SW480 (cell line): ENCODE data around the gene NR1H4.
"Not testable (repeated sequence)": the region's sequence is repeated elsewhere in the genome, so short reads cannot be mapped to it uniquely, and the experiment has no call there.

Experiments used
- DNase-seq: peaks from one replicate; pipeline ENCODE4 v3.0.0-alpha.2; 2016; ENCODE audit warnings: low spot score

NR1H4 gene

DNA sequence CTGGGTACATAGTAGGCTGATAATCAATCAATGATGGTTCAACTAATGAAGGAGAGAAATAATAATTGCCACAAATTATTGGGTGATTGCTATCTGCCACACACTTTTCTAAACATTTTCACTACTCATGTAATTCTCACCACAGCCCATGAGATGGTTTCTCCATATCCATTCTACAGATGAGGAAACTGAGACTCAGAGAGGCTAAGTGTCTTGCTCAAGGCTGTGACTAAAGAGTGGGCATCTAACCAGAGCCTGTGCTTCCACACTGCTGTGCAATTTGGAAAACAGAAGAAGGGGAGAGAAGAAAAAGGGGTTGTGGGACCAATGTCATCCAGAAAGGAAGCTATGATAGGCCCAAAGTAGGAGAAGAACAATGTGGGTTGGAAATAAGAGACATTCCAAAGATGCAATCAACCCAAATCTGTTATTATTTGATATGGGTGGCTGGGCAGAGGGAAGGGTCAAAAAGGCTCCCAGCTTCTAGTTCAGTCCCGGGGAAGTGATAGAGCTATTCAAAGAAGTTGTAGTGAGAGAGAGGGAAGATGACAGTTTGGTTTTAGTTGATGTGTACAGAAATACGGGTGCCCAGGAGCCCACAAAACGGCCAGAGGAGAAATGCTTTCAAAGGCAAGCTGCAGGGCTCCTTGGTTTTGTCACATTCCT is 483 bp upstream of the NR1H4 start:
- no peak for DNase-seq

DNA sequence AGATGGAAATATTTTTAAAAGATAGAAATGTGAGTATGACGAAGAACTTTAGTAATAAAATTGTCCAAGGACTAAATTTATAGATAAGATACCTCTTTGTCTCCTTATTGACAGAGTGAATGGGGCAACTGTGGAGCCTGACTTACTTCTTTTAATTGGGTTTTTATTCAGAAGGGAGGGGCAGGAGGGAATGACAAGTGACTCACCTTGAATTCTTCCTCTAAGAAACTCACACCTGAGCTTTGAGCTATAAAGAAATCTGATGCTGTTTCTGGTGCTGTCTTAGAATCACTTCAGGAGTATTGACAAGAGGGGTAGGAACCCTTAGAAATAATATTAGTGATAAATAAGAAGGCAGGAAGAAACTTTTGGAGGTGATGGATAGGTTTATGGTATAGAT is 951 bp downstream of the NR1H4 start:
- no peak for DNase-seq

DNA sequence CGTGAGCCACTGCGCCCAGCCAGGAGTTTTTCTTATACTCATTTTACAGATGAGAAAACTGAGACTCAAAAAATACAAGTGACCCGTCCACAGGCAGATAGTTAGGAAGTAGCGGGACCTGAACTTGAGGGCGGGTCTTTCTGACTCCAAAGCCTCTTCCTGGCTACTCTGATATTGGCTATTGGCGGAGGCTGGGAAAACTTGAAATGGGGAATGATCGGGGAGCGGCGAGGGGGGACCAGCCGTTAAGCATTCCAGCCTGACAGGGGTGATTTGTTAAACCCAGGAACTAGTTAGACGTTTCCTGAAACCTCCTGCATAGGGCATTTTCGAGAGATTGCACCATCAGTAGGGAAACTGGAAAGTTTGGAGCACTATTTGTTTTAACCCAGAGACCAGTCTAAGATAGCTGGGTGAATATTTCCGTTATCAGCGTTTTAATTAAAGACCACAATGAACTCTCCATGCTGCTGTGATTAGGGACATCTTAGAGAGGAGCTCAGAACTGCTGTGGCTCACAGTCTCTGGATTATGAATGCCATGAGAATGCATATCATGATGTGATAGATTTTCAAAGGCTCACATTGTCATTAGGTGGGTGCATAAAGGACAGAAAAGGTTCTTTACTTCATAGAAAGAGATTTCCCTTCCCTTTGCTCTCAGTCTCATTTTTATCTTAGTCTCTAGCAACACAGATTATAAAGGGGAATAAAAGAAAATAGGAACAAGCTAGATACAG is 2.5 kb downstream of the NR1H4 start:
- DNase-seq: no peak

DNA sequence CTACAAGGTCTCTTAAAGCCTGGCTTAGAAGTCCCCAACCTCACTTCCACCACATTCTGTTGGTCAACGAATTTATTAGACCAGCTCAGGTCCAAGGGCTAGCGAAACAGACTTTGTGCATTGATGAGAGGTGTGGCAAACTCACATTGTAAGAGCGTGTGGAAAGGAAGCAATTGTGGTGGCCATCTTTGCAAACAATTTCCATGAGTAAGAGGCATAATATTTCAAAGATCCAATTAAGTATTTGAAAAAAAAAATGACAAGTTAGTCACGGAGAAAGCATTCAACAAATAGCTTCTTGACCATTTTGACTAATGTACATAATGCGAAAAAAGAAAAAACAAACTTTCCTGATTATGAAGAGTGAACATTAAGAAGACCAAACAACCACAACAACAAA is 7.4 kb downstream of the NR1H4 start:
- DNase-seq: no peak

DNA sequence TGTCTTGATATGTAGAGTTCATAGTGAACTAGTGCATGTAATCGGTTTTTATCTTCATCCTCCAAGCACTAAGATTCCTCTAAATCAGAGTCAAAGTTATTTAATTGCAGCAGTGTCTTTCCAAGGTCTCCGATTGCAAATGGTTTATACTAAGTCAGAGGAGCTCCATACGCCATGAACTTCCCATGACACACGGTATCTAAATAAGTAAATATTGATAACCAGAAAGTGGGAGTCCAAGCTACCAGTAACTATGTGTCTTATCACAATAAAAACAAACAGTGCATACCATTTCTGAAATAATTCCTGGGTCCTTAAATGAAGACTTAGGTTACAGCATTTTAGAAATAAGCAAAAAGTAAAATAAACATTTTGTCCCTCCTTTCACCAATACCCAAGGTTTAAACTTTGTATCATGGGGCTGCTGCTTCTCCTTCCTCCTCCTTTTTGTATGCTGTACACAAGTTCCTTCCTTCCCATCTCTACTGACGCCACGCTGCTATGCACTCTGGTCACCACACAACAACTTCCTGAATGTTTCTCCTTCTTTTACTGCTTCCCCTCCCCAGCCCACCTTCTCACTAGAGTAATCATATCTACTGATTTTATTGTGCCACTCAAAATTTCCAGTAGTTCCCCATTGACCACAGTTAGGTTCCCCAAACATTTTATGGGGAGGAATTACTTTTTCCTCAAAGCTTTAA is 10.7 kb downstream of the NR1H4 start:
- no peak for DNase-seq

DNA sequence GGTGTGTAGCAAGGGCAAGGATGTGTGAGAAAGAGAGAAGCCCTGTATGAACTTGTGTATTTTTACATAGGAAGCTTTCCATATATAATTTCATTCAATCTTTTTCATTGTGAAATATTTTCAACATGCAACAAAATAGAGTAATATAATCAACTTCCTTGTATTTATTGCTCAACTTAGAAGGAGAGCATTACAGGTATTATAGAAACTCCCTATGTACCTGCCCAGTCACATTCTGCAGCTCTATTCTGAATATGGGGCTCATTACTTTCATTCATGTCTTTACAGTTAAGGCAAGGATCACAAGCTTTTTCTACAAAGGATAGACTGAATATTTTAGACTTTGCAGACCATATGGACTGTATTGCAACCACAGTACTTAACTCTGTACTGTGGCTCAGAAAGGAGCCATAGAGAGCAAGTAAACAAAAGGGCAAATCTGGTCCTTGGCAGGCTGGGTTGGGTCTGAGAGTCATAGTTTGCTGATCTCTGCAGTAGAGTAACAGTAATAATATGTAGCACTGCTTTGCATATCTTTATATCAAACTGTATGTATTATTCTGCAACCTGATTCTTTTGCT is 11.3 kb downstream of the NR1H4 start:
- no peak for DNase-seq

DNA sequence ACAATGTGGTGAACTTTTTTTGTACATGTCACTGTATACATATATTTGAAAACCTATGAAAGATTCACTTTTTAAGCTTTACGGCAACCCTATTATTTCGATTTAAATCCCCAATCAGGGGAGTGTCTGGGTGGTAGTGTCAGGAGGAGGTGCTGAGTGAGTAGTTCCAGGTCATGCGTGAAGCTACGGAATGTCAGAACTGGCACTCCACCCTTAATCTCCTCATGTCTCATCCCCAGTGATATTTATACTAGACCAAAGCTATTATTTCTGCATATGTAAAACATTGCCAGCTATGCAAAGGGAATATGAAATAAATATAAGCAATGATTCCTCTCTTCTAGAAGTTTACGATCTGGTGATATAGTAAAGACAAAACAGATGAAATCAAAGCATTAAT is 12.3 kb downstream of the NR1H4 start:
- no peak for DNase-seq

DNA sequence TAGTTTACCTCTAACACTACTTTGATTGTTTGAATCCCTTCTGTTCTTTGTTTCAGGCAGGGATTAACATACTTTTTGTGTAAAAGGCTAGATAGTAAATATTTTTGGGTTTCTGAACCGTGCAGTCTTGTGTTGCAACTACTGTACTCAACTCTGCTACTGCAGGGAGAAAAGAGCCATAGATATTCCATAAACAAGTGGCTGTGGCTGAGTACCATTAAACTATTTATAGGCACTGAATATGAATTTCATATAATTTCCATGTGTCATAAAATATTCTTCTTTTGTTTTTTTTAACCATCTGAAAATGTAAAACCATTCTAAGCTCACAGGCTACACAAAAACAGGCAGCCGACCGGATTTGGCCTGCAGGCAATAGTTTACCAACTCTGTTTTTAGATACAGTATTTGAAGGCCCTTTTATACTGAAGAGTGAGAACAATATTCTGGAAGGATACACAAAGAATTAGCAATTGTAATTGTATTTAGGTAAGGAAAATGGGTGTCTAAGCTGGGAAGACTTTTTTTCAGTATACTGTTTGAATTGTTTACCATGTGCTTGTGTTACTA is 15.7 kb downstream of the NR1H4 start:
- DNase-seq: no peak

DNA sequence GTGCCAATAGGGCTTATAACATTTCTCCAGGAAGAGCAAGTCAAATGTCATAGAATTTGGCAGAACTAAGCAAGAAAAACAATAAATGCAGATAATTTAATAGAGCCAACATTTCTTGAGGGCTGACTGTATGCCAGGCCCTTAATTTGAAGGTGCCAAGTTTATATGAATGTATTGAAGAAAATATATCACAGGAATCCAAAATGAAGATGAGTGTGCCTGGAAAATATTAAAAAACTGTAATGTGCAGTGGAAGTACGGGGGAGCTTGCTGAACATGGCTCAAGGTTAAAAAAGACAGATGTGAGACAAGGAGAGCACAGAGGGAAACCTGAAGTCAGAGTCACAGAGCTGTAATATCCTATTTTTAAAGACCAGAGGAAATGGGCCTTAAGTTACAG is 16.4 kb downstream of the NR1H4 start:
- no peak for DNase-seq

DNA sequence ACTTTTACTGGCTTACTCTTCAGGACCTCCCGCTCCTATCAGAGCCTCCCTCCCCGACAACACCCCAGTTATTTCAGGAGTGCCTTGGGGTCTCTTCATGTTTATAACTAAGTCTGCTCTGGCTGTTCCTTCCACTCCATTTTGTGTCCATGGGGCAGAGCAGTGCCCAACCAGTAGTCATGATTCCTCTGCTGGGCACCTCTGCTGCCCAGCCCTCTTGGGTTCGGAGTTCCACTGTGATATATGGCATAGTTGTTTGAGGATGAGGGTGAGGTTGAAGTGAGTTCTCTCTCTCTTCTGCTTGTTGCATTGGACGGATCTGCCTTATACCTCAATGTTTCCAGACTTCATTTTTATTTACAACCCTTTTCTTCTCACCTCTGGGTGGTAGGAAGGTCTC is 17.4 kb downstream of the NR1H4 start:
- DNase-seq: no peak

DNA sequence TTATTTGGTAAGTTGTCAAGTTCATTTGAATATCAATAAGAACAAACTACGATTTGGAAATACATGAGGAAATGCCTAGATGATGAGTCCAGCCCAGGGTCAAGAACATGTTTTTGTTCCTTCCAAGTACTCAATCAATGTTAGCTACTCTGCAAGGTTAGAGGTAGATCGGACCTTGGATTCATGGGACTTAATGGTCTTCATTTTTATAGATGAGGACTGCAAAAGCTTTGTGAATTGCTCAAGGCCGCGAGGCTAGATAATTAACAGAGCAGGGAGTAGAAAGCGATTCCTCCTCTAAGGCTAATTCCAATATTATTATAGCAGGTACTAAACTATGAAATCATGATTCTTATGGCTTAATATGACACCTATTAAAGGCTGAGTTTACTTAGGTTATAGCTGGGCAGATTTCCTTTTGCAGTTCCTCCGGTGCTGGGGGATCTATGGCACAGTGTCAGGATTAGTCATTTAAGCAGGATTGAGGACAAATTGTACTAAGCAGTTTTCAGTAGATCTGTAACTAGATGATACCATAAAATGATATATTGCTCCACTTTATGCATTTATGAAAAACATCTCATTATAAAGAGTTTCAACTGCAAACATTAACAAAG is 19.8 kb downstream of the NR1H4 start:
- no peak for DNase-seq

DNA sequence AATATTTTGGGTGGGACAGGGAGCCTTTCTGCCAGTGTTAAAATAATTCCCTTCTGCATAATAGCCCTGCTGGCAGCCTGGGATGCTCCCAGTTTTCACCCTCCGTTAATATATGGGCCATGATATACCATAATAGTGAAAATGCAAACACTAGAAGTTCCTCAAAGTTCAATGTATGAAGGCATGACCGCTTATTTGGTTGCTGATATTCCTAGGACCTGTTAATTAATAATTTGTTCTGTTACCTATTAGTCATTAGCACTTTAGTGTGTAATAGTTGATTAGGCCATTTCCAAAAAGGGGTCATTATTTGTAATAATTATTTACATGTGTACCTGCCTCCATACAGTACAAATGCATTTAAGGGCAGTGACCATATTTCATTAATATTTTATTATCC is 20.4 kb downstream of the NR1H4 start:
- DNase-seq: no peak

DNA sequence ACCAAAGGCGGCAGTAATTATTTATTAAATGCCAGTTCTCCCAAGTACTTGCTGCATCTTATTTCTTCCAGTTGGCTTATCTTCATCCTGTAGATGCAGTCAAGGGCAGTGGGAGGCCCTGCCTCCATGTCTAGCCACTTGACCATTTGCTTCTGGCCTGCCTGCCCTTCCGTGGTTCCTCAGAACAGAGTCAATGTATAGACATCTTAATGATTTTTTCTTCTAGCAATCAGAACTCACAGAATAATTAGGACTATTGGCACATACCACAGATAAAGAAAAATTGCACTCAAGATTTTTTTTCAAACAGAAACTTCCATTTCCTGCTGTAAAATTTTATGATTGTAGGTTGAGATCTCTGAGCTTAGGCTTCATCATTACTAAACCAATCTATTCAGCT is 20.9 kb downstream of the NR1H4 start:
- DNase-seq: no peak

DNA sequence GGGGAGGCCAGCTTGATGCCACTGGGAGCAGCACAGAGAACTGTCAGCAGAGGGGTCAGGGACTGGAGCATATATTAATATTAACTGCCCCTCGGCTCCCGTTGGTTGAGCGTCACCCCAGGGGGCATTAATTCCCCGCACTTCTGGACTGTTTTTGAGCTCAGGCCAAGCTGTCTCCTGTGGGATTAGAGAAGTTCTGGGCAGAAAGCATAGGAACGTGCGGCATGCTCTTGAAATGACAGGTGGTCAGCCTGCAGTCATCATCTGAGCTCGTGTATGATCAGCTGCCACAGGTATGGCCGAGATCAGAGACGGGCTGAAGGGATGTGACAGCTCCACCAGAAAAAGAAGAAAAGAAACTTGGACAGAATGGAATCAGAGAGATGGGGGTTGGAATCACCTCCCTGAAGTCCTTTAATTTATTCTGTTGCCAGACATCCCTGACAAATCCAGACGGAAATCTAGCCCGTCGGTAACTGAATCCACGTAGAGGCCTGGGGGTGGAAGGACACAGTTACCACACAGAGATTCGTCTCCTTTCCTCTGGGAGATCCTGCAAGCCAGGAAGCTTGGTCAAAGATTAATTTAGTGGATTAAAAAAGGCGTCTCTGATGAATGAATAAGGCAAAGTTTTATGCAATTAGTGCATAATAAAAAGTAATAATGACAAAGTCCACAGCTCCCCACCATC is 23.6 kb downstream of the NR1H4 start:
- DNase-seq: no peak

DNA sequence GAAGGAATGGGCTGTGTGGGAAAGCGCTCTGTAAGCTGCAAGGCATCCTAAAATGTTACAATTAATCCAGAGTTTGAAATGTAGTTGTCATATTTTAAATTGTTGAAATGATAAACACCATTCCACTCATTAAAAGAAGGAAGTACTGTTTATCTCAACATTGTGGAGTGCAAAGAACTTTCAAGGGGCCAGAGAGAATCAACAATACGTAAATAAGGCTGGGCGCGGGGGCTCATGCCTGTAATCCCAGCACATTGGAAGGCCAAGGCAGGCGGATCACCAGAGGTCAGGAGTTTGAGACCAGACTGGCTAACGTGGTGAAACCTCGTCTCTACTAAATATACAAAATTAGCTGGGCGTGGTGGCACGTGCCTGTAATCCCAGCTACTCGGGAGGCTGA is 24.5 kb downstream of the NR1H4 start:
- no peak for DNase-seq

DNA sequence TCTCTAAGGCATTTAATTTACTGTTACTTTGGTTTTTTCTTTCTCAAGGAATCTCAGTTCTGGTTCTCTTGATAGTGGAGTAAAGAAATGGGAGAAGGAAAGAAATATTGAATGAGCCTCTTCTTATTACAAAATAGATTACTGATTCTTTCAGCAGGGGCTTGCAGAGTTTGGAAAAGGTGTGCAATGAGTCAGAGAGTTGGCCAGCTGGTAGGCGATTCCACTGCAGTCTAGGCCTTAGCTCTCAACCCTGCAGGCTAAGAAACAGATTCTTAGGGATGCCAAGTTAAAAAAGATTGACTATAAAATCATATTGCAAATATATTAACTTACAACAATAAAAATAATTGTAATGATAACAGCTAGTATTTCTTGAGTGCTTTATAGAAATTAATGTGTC is 25.8 kb downstream of the NR1H4 start:
- DNase-seq: no peak

DNA sequence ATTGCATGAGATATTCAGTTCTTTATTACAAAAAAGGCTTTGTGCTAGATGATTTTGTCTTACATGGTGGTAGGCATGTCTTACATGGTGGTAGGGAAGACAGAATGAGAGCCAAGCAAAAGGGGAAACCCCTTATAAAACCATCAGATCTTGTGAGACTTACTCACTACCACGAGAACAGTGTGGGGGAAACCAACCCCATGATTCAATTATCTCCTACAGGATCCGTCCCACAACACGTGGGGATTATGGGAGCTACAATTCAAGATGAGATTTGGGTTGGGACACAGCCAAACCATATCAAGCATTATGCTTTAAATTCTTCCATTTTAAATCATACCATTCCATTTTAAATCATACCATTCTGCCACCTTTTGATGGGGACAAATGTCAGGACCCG is 29.1 kb downstream of the NR1H4 start:
- DNase-seq: not testable (repeated sequence)

DNA sequence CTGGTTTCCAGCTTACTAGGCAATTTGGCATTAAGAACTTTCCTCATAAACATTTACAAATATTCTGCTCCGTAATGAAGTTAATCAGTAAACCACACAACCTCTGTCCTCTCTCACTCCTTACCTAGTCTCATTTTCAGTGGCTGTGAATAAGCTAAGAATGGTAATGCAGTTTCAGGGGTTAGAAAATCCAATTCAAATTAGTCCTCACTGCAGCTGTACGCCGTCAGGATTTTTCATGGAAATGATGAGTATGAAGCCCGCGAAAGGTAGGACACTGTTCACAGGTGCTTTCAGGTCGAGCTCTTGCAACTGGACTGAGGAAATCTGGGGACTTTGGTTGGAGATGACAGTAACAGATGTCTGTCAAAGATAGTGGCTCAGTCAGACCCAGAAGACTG is 29.6 kb downstream of the NR1H4 start:
- no peak for DNase-seq

DNA sequence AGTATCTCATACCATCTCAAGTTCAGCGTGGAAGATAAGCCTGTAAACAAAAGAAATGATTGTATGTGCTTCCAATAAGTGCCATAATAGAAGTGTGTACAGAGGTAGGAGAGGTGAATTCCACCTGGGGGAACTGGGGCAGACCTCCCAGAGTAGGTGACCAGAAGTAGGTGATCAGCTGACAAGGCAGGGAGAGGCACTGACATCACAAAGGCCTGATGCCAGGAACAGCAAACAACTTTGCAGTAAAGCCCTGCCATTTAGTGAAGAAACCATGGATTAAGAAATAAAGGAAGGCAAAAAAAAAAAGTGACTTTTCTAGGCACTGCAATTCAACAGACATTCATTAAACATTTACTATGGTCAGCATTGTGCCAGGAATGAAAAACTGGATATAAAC is 31.1 kb downstream of the NR1H4 start:
- no peak for DNase-seq

DNA sequence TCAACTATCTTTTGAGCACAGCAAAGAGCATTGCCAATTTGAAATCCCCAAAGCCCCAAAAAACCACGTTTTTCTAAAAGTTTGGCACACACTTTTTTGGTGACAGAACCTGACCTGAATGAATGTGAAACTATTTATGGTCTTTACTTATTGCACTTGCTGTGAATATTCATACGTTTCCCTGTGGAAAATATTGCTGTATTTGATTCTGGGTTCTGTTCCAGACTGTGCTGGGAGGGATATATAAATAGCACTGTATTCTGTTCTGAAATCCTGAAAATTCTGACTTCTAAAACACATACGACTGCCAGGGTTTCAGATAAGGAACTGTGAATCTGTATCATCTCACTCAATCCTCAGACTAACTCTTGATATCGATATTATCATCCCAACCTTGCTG is 35.1 kb downstream of the NR1H4 start:
- DNase-seq: no peak

DNA sequence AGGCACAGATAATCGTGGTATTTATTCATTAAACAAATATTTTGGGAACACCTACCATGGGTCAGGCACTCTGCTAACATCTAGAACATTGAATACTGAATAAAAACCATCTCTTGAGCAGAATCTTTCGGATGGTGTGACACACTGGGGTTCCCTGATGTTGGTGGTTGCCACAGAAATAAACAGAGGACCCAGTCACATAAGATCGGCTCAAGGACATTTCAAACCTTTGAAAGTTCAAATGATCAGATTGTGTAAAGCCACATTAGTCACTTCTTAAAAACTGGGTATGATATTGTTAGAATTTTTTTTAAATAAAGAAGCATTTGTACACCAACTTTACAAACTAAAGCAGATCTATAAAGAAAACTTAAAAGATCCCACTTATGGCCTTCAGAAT is 39.0 kb downstream of the NR1H4 start:
- DNase-seq: no peak

DNA sequence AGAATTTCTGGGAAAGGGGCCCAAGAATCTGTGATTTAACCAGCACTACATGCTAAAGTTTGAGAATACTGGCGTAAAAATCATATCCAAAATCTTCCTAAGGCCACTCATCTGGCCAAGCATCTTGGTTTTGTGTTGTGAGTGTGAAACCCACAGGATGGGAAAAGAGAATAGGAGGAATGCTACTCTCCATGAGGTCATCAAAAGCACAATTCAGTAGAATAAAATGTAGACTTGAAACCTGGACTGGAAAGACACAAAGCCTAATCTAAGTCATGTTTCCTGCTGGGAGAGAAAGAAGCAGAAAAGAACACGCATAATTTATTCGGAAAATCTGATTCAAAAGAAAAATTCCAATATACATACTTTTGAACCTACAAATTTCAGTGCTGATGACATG is 42.3 kb downstream of the NR1H4 start:
- DNase-seq: no peak
